BE2C (cell line): Measurements from ENCODE around the gene NPVF.

Experiments used
- DNase-seq: peaks from one replicate; pipeline ENCODE4 v3.0.0-alpha.2; 2020
- H3K27me3 ChIP-seq: fragments of 250-450 bp; sonication (Bioruptor Pico); 2 replicates; pipeline ENCODE4 v1.5.1; 2020; ENCODE audit warnings: mild to moderate bottlenecking
- H3K36me3 ChIP-seq: fragments of 250-450 bp; sonication (Bioruptor Pico); 2 replicates; pipeline ENCODE4 v1.5.1; 2020; ENCODE audit warnings: mild to moderate bottlenecking
- H3K4me1 ChIP-seq: fragments of 250-450 bp; sonication (Bioruptor Pico); 2 replicates; pipeline ENCODE4 v1.5.1; 2020
- H3K4me3 ChIP-seq: 2 replicates; pipeline ENCODE4 v1.5.1; 2011; ENCODE audit warnings: low read depth, low read length
- H3K9me3 ChIP-seq: fragments of 250-450 bp; sonication (Bioruptor Pico); 2 replicates; pipeline ENCODE4 v1.5.1; 2020
- CTCF ChIP-seq: IDR thresholded peaks from 2 replicates; pipeline ENCODE4 v1.5.1; 2012; ENCODE audit warnings: mild to moderate bottlenecking, low read depth, low read length

Gene NPVF

DNA sequence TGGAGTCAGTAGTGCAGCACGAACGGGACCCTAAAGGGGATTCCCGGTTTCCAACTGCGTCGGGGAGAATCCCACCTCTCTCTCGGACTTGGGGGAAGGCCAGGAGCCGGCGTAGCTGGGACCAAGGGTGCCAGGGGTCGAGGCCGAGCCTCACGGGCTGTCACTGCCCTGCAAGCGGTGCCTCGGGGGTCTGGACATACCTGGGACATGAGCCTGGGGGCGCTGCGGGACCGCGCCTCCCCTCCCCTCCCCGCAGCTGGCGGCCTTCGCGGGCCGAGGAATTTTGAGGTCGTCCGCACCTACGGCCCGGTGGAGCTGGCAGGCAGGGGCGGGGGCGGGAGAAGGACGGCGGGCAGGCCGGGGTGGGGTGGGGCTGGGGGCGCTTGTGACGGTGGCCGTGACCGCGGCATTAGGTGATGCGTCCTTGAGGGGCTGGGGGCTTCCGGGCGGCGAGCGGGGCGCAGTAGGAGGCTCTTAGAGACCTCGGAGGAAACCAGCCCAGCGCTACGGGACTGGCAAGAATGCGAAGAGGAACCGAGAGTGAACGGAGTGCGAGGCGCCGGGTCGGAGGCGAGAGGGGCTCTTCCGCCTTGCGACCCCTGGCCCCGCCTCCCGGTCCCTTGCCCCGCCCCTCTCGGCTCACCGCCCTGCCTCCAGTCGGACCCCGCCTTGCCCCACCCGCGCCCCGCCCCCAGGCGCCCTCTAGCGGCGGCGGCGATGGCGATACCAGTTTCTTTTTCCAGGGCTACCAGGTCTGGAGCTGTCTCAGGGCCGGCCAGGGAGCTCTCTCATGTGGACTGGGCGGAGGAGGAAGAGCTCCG lies 48.3 kb downstream of the NPVF start:
- Histone ChIP-seq H3K36me3 (no peaks in the 10 kb centered on the region), H3K9me3 (no peaks in the 10 kb centered on the region), H3K4me3 (peak overlapping the region; percentile 66), H3K27me3 (peaks cover 11% of the 10 kb centered on the region), H3K4me1 (no peaks in the 10 kb centered on the region; the same call in none of the 2 replicates)
- TF ChIP-seq CTCF, result peak; percentile 59
- peak; percentile 96 for DNase-seq

DNA sequence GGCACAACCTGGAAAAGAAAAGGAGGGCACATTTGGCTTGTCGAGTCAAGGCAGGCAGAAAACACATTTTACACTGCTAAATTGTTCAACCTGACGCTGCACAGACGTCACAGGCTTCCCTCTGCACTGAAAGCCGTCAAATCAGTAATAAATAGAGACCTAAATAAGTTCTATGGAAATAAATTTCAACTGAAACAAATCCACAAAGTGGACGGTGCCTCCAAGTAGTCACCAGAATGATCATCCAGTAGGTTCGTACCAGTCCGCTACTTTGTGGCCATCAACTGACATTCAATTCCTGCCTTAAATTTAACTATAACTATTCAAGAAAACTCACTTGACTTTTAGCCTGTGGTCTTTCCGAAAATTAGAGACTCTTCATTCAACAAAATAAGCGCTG lies 49.0 kb downstream of the NPVF start:
- peak overlapping the region; percentile 66 for H3K4me3 ChIP-seq
- H3K27me3 ChIP-seq, result peaks cover 8% of the 10 kb centered on the region
- DNase-seq, result no peak
- H3K36me3 ChIP-seq, result no peaks in the 10 kb centered on the region
- no peaks in the 10 kb centered on the region; the same call in none of the 2 replicates for H3K4me1 ChIP-seq
- no peaks in the 10 kb centered on the region for H3K9me3 ChIP-seq
- no peak for TF ChIP-seq CTCF
